GM18909 (cell line): ENCODE measurements around the gene PRSS33.

Source experiments
- ATAC-seq: cut with Tn5 transposase; IDR thresholded peaks from one replicate; pipeline ENCODE4 v1.9.1; 2021; ENCODE audit warnings: mild to moderate bottlenecking; ENCODE audit not compliant: unreplicated experiment, poor library complexity

Gene PRSS33

GRCh38 chr16:2803545-2804195, 16.3 kb upstream of the PRSS33 start:
- ATAC-seq: no peak

- no peak for ATAC-seq
Measured at GRCh38 chr16:2799859-2800226, 12.5 kb upstream of the PRSS33 start.

- no peak for ATAC-seq
Measured at GRCh38 chr16:2799205-2799858, 12.0 kb upstream of the PRSS33 start.

- ATAC-seq: no peak
Measured at GRCh38 chr16:2798723-2799204, 11.4 kb upstream of the PRSS33 start.

- ATAC-seq: no peak
Measured at GRCh38 chr16:2795395-2796143, 8.2 kb upstream of the PRSS33 start.

GRCh38 chr16:2792940-2793339, 5.6 kb upstream of the PRSS33 start:
- ATAC-seq: no peak

- ATAC-seq: no peak
Measured at GRCh38 chr16:2791174-2791573, 3.8 kb upstream of the PRSS33 start.

- ATAC-seq: no peak
Measured at GRCh38 chr16:2790631-2791030, 3.3 kb upstream of the PRSS33 start.

GRCh38 chr16:2787961-2788360, 601 bp upstream of the PRSS33 start:
- no peak for ATAC-seq

- ATAC-seq: no peak
Measured at GRCh38 chr16:2786826-2787151, 571 bp downstream of the PRSS33 start.

- ATAC-seq: no peak
Measured at GRCh38 chr16:2786061-2786825, 1.1 kb downstream of the PRSS33 start.

- no peak for ATAC-seq
Measured at GRCh38 chr16:2785101-2785991, 2.0 kb downstream of the PRSS33 start.

- no peak for ATAC-seq
Measured at GRCh38 chr16:2784358-2785100, 2.8 kb downstream of the PRSS33 start.

GRCh38 chr16:2783581-2784357, 3.6 kb downstream of the PRSS33 start:
- ATAC-seq: no peak

- ATAC-seq: no peak
Measured at GRCh38 chr16:2782583-2783351, 4.6 kb downstream of the PRSS33 start.

GRCh38 chr16:2779978-2780898, 7.1 kb downstream of the PRSS33 start:
- ATAC-seq: no peak
